Hematopoietic multipotent progenitor cell treated with erythropoietin and hydrocortisone succinate and interleukin-3 and kit ligand, for 4 days (in vitro differentiated cells): Measurements from ENCODE around the gene C6orf52.
"Not testable (repeated sequence)": the region's sequence is repeated elsewhere in the genome, so short reads cannot be mapped to it uniquely, and the experiment has no call there.

Experiments used
- DNase-seq: peaks from one replicate; pipeline ENCODE4 v3.0.0-alpha.2; 2015

Gene C6orf52

DNA sequence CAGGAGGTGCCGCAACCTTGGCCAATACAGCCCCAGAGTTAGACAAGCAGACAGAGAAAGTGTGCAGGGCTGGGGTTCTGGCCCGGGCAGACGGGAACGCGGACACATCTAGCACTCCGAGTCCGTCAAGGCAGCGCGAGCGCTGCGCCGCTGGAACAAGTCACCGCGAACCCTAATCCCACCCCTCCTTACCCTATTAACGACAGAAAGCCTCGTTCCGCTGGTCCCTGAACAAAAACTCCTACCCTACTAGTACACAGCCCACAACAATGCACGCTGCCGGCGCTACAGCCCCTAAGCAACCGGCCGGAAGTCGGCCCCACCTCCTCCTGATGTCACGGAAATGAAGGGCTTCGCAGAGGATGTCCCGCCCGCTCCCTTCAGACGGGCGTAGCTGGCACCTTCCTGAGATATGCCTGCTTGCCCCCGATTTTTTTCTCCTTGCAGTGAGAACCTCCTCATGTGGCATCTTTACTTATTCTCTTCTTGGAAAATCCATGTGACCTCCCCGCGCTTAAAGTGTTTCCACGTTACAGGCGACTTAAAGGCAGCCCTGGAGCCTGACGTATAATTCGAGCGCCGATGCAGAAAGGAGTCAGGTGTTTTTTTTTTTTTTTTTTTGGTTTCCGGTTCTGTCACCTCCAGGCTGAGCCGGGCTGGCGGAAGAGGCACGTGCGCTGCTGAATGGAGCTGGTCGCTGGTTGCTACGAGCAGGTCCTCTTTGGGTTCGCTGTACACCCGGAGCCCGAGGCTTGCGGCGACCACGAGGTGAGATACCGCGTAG lies at the start of gene C6orf52, which contains the start of gene PAK1IP1:
C6orf52 (minus strand) TSS at position 315 of the 784 bp plus-strand sequence. CDS start 7,066 bp downstream, outside the sequence.
PAK1IP1 (plus strand) TSS at position 671 of the 784 bp plus-strand sequence; CDS start at position 685, 14 bp downstream.
- peak; percentile 98 for DNase-seq

DNA sequence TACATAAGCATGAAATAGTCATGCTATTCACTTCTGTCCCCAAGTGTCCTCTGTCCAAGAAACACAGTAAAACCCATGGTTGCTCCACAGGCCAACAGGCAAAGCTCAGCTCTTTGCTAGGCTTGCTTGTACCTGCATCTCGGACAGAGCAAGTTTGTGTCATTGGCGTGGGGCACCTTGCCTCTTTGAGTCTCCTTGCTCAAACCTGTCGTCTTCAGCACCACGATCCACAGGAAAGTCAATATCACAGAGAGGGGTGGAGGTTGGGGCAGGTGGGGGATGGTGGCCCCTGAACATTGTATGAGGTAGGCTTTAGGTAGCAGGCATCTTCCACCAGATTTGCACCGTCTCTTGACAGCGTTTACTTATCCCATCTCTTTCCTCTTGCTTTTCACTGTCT lies 49.1 kb upstream of the C6orf52 start:
- DNase-seq = no peak

DNA sequence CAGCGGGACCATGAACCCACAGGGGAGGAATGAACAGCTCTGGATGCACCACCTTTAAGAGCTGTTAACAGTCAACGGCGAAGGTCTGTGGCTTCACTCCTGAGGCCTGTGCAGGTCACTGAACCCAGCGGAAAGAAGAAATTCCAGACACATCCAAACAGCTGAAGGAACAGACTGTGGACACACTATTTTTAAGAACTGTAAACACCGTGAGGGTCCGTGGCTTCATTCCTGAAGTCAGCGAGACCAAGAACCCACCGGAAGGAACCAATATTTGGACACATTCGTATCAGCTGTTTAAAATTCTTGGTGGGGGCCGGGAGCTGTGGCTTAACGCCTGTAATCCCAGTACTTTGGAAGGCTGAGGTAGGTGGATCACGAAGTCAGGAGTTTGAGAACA lies 47.8 kb upstream of the C6orf52 start:
- DNase-seq = no peak

DNA sequence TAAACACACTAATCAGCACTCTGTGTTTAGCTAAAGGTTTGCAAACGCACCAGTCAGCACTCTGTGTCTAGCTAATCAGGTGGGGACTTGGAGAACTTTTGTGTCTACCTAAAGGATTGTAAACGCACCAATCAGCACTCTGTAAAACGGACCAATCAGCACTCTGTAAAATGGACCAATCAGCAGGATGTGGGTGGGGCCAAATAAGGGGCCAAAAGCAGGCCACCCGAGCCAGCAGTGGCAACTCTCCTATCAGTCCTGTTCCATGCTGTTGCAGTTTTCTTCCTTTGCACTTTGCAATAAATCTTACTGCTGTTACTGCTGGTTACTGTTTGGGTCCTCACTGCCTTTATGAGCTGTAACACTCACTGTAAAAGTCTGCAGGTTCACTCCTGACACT lies 47.2 kb upstream of the C6orf52 start:
- not testable (repeated sequence) for DNase-seq

DNA sequence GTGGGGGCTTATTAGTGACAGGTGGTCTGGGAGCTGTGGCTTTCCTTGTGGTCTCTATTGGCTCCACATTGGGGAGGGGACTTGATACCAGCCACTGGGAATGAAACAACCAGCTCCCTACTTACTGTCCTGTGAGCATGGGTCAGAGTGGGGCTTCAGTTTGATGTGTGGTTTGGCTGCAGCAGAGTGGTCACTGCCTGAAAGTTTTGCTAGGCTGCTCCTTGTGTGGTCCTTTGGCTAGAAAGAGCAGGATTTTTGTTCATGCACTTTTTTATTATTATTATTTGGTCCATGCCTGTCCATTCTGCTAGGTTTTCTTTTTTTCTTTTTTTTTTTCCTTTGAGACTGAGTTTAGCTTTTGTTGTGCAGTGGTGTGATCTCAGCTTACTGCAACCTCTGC lies 45.6 kb upstream of the C6orf52 start:
- DNase-seq = no peak

DNA sequence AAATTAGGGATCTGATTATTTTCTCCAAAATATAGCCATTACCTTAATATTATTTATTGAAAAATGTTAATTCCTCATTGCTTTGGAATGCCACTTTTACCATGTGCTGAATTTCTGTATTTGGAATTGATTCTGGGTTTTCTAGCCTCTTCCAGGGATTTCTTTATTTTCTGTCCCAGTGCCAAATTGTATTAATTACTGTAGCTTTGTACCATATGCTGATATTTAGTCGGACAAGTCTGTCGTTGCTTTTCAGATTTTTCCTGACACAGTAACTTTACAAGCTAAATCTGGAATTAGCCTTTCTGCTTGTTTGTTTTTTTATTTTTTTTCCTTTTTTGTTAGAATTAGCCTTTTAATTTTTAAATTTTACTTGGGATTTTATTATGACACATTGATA lies 42.3 kb upstream of the C6orf52 start:
- DNase-seq = no peak

DNA sequence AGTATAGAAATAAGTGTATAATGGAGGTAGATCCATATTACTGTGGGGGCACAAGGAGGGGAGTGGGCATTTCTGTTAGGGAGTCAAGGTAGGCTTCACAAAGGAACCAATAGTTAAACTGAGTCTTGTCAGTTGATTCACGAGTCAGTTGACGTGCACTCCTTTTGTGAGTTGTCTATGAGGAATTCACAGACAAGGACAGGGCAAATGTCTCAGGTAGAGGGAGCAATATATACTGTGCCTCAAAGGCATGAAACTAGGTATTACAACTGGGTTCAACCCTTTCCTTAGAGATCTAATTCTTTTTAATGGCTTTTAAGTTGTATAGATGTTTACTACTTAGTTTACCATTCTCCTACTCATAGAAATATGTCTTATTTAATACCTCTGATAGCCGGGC lies 39.4 kb upstream of the C6orf52 start:
- DNase-seq = no peak

DNA sequence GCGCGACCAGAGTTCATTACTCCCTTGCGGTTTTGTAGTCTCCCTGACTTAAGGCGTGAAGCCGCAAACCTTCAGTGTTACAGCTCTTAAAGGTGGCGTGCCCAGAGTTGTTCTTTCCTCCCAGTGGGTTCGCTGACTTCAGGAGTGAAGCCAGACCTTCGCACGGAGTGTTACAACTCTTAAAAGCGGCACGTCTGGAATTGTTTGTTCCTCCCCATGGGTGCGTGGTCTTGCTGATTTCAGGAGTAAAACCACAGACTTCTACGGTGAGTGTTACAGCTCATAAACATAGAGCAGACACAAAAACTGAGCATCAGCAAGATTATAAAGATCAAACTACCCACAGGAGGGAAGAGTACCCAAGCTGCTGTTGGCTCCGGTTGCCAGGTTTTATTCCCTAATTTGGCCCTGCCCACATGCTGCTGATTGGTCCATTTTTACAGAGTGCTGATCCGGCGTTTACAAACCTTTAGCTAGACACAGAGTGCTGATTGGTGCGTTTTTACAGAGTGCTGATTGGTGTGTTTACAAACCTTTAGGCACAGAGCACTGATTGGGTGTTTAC lies 38.8 kb upstream of the C6orf52 start:
- no peak for DNase-seq

DNA sequence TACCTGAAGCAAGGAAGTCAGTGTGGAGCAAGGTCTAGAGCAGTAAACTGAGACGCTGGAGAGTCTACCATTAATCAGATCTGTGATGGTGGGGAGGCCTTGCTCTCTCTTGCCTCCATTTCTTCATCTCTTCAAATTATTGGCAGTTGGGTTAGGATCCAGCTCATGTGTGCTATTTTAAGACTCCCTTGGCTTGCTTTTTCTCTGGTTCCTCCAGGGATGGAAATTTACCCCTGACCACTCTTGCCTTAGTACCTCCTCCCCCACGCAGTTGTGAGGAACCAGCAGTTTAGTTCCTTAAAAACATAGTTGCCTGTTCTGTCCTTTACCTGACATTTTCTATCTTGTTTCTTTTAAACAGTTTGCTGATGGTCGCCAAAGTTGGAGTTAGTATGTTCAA lies 35.8 kb upstream of the C6orf52 start:
- peak; percentile 23 for DNase-seq

DNA sequence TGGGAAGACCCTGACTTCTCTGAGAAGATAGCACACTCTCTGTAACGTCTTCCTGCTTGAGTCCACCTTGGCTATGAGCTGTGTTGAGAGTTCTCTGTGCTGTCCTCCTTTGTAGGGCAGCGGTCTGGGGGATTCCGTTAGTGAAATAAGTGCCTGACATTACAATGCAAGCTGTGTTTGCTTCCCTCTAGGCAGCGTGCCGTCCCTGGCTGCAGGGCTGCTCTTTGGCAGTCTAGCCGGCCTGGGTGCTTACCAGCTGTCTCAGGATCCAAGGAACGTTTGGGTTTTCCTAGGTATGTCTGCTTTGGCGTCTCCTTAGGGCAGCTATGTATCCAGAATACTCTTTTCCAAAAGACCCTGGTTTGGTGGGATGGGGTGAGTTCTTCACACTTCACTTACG lies 31.3 kb upstream of the C6orf52 start:
- DNase-seq = no peak

DNA sequence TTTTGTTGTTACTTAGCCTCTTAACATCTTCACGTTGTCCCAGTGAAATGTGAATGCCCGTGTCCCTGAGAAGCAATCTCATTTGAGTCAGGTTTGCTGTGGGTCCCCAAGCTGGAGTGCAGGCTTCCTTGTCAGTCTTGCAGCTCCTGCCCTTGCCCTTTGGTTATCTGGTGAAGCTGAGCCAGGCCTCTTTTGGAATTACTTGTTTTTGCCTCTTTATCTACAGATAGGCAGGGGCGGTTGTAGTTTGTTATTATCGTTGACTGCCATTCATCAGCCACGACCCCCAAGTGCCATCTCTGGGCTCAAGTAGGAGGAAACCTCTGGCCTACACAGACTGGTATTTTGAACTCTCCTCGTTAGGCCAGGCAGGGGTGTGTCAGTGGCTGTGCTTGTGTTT lies 30.6 kb upstream of the C6orf52 start:
- DNase-seq = peak; percentile 94

DNA sequence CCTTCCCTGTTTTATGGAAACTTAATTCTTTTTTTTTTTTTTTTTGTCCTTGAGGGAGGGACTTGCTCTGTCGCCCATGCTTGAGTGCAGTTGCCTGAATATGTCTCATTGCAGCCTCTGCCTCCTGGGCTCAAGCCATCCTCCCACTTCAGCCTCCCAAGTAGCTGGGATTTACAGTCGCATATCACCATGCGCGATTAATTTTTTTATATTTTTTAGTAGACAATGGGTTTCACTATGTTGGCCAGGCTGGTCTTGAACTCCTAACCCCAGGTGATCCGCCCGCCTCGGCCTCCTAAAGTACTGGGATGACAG lies 29.1 kb upstream of the C6orf52 start:
- DNase-seq = no peak

DNA sequence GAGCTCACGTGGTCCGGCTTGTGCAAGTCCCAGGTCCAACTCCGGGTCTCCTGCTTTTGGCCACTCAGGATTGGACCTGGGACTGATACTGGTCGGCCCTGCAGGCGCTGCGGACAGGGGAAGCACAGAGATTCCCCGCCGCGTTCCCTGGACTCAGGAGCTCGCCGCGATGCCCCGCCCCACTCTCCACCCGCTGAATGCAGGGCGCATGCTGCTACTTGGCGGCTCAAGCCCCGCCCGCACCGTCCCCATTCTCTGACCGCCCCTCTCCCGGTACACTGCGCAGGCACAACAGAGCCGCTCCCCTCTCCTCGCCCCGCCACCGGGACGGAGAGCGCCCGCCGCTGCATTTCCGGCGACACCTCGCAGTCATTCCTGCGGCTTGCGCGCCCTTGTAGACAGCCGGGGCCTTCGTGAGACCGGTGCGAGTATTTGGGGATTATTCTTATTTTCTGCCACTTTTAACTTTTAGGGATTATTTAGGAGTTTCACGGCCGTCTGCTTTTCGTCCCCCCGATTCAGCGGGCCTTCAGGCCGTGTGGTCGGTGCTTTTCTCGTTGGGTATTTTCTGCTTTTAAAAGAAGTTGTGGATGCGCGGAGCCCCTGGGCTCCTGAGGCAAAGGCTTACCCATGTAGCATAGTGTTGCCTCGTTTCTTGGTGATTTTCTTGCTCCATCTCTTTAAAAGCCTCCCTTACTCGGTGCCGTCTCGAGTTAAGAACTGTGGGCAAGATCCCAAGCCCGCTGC lies 28.6 kb upstream of the C6orf52 start, which contains the start of gene TMEM14C:
TMEM14C (plus strand) TSS at position 251 of the 747 bp plus-strand sequence. CDS start 1,544 bp downstream, outside the sequence.
- DNase-seq = peak; percentile 97

DNA sequence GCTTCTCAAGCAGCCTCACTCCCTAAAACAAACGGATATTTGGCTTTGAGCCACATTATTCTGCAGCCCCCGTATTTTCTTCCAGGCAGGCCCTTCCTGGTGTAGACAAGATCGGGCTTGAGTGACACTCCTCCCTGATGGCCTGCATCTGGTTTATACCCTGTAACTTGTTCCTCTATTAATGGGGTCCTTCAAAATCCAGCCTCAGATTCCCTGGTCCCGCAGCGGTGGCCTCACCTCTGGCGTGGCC lies 28.1 kb upstream of the C6orf52 start:
- no peak for DNase-seq

DNA sequence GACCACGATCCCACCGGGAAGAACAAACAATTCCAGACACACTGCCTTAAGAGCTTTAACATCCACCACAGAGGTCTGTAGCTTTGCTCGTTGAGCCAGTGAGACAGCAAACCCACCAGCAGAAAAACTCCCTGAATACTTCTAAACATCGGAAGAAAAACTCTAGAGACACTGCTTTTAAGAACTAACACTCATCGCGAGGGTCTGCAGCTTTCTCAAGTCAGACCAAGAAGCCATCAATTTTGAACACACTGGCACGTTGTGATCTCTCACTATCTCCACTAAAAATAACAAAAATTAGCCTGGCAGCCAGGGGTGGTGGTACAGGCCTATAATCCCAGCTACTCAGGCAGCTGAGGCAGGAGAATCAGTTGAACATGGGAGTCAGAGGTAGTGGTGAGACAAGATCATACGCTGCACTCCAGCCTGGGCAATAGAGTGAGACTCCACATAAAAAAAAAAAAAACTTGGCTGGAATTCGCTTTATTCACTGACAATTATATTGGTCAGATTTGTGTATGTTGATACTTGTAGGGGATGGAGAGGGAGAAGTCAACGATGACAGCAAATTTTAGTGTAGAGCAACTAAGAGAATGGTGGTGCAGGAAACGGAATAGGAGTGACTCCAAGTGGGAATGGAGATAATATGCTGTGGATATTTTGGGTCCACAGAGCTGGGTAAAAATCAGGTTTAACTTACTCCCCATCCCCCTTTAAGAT lies 27.6 kb upstream of the C6orf52 start:
- peak; percentile 25 for DNase-seq

DNA sequence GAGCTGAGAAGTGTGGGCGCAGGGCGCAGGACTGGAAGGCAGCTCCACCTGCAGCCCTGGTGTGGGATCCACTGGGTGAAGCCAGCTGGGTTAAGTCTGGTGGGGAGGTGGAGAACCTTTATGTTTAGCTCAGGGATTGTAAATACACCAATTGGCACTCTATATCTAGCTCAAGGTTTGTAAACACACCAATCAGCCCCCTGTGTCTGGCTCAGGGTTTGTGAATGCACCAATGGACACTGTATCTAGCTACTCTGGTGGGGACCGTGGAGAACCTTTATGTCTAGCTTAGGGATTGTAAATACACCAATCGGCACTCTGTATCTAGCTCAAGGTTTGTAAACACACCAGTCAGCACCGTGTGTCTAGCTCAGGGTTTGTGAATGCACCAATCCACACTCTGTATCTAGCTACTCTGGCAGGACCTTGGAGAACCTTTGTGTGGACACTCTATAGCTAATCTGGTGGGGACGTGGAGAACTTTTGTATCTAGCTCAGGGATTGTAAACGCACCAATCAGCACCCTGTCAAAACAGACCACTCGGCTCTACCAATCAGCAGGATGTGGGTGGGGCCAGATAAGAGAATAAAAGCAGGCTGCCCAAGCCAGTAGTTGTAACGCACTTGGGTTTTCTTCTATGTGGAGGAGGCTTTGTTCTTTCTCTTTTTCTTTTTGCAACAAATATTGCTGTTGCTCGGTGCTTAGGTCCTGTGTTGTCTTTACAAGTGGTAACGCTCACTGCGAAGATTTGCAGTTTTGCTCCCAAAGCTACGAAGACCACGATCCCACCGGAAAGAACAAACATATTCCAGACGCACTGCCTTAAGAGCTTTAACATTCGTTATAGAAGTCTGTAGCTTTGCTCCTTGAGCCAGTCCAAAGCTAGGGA lies 26.8 kb upstream of the C6orf52 start:
- DNase-seq = peak; percentile 56

DNA sequence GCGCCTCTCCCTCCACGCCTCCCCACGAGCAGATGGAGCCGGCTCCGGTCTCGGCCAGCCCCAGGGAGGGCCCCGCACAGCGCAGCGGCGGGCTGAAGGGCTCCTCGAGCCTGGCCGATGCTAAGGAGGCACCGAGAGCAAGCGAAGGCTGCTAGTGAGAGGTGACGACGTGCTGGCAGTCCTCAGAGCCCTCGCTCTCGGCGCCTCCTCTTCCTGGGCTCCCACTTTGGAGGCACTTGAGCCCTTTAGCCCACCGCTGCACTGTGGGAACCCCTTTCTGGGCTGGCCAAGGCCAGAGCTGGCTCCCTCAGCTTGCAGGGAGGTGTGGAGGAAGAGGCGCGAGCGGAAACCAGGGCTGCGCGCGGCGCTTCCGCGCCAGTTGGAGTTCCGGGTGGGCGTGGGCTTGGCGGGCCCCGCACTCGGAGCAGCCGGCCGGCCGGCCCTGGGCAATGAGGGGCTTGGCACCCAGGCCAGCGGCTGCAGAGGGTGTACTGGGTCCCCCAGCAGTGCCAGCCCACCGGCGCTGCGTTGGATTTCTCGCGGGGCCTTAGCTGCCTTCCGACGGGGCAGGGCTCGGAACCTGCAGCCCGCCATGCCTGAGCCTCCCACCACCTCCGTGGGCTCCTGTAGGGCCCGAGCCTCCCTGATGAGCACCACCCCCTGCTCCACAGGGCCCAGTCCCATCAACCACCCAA lies 26.0 kb upstream of the C6orf52 start:
- DNase-seq = peak; percentile 76

DNA sequence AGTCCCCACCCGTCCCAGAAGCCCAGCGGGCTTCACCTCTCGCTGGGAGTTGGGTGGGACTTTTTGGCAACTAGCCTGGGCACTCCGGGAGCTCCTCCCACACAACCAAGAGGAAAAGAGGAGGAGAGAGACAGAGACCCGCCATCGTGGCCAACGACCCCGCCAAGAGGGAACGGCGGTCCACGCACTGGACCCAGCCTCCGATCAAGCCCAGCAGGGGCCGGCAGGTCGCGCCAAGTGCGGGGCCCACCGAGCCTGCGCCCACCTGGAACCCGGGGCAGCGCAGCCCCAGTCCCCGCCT lies 25.5 kb upstream of the C6orf52 start:
- no peak for DNase-seq

DNA sequence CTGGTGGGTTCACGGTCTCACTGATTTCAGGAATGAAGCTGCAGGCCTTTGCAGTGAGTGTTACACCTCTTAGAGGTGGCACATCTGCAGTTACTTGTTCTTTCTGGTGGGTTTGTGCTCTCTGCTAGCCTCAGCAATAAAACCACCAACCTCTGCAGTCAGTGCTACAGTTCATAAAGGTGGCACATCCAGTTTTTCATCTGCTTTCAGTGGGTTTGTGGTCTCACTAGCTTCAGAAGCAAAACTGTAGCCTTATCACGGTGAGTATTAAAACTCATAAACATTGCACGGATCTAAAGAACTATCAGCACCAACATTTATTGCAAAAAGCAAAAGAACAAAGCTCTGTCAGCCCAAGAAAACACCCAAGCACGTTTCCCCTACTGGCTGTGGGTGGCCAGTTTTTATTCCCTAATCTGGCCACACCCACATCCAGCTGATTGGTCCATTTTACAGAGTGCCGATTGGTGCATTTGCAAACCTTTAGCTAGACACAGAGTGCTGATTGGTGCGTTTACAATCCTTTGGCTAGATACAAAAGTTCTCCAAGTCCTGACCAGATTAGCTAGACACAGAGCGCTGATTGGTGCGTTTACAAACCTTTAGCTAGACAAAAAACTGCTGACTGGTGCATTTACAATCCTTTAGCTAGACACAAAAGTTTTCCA lies 25.0 kb upstream of the C6orf52 start:
- DNase-seq = peak; percentile 59

DNA sequence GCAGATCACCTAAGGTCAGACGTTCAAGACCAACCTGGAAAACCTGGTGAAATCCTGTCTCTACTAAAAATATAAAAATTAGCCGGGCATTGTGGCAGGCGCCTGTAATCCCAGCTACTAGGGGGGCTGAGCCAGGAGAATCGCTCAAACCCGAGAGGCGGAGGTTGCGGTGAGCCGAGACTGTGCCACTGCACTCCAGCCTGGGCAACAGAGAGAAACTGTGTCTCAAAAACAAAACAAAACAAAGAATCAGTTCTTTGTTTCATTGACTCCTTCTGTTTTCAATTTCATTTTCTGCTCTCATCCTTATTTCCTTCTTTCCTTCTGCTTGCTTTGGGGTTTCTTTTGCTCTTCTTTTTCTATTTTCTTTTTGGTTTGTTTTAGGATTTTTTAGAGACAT lies 19.5 kb upstream of the C6orf52 start:
- DNase-seq = no peak

DNA sequence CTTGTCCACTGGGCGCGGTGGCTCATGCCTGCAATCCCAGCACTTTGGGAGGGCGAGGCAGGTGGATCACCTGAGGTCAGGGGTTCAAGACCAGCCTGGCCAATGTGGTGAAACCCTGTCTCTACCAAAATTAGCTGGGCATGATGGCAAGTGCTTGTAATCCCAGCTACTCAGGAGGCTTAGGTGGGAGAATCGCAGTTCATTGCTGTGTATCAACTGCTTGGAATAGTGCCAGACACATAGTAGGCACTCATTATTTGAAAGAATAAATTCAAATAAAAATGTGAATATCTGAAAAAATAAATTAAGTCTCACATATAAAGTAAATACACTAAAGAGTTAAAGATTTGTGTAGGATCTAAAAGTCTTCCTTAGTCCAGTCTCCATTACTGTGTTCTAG lies 2.2 kb upstream of the C6orf52 start:
- DNase-seq = no peak
